GM21786 (cell line): Measurements from ENCODE around the gene PPP4R1.

Experiments used
- ATAC-seq: cut with Tn5 transposase; IDR thresholded peaks from one replicate; pipeline ENCODE4 v1.9.1; 2021; ENCODE audit not compliant: unreplicated experiment

Gene PPP4R1

DNA sequence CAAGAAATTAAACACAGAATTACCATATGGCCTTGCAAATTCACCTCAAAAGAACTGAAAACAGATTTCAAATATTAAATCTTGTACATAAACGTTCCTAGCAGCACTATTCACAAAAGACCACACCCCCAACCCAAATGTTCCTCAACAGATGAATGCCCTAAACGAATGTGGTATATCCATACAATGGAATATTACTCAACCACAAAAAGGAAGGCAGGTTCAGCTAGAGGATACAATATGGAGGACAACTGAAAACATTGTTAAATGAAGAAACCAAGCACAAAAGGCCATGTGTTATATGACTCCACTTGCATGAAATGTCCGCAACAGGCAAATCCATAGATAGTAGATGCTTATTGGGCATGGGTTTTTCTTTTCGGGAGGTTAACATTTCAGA, 61.7 kb downstream of the PPP4R1 start:
- no peak for ATAC-seq

DNA sequence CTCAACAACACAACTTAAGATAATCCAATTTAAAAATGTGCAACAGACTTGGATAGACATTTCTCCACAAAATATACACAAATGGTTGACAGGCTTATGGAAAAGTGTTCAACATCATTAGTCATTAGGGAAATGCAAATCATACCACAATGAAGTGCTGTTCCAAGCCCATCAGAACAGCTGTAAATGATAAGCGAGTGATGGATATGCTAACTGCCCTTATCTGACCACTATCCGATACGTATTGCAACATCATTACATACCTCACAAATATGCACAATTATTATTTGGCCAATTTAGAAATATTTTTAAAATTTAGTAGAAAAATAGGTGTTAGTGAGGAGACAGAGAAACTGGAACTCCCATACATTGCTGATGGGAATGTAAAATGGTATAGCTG, 62.2 kb downstream of the PPP4R1 start:
- no peak for ATAC-seq

DNA sequence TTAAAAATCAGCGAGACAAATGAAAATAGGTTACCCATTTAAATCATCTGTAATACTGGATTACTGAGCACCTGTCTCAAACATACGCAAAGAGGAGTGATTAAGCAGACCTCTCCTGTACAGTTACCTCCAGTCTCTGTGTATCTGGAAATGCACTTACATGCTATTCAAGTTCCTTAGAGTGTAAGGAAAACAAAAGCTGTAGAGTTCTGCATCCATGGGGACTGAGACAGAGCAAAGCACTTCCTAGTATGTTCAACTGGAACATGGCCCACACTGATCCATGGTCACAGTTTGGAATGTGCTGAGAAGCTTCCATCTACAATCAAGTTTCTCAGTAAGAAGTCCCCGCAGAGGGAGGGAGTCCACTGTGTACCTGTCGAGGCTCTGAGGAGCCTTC, 63.9 kb downstream of the PPP4R1 start:
- ATAC-seq, result no peak

DNA sequence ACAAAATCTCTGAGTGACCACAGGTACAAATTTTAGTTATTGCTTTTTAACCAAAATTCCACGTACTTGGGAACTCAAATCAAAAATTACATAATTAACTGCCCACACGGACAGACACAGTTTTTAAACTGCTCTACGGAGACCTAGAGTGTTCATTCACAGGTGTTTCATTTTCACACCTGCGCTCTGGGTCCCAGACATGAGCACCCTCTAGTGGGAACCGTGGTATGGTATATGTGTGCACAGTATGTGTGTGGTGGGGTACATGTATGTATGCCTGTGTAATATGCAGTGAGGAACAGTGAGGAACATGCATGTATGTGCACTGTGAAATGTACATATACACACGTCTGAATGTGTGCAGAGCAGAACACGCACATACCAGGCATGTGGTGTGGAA, 65.0 kb downstream of the PPP4R1 start:
- ATAC-seq, result no peak

- no peak for ATAC-seq
Measured at GRCh38 chr18:9547782-9548181, 66.6 kb downstream of the PPP4R1 start.

DNA sequence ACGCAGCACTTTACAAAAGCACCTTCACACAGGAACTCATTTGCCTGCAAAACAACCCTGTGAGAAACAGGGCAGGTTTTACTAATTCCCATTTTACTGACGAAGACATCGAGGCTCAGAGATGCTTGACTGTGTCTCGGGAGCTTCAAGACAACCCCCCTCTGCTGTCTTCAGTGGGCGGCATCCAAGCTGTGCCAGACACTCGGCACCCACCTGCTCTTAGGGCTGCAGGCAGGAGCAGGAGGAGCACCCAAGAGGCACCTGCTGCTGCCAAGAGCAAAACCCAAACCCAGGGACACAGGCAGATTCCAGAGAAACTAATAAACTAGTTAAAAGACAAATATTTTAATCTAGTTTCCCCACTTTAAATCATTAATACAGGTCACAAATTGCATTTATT, 67.9 kb downstream of the PPP4R1 start:
- no peak for ATAC-seq

- no peak for ATAC-seq
Measured at GRCh38 chr18:9545029-9545428, 69.3 kb downstream of the PPP4R1 start.

- ATAC-seq, result no peak
Measured at GRCh38 chr18:9542924-9543323, 71.4 kb downstream of the PPP4R1 start.

DNA sequence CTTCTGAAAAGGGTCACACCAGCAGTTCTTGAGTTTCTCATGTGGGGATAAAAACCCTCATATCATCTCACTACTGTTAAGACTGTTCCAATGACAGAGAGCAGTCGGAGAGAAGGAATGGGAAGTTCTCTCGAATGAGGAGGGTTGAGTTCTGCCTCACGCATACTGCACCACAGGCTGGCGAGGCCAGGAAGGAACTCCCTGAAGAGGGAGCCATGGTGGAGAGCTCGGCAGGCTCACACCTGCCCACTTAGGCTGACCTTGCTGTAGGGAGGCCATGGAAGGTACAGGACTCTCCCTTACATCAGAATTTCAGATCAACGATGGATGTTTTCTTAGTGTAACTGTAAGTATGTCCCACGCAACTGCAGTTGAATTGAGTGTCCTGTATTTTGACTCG, 74.4 kb downstream of the PPP4R1 start:
- no peak for ATAC-seq

- no peak for ATAC-seq
Measured at GRCh38 chr18:9539283-9539682, 75.1 kb downstream of the PPP4R1 start.

DNA sequence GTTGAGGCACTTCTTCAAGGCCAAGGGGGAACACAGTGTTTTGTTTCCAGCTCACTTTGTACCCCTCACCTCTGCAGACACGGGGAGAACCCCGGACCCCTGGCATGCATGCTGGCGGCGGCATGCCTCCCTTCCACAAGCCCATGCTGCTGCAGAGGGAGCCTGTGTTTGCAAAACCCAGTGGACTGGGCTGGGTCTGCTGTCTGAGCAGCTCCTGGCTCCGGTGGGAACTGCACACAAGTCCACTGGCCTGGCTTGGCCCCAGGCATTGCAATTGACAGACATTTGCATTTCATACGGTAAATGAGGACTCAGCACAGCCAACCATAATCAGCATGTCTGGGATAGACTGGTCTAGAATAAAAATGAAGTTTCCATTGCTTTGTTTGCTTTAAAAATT, 76.7 kb downstream of the PPP4R1 start:
- ATAC-seq, result no peak

GRCh38 chr18:9536354-9537152, 77.8 kb downstream of the PPP4R1 start:
- no peak for ATAC-seq

DNA sequence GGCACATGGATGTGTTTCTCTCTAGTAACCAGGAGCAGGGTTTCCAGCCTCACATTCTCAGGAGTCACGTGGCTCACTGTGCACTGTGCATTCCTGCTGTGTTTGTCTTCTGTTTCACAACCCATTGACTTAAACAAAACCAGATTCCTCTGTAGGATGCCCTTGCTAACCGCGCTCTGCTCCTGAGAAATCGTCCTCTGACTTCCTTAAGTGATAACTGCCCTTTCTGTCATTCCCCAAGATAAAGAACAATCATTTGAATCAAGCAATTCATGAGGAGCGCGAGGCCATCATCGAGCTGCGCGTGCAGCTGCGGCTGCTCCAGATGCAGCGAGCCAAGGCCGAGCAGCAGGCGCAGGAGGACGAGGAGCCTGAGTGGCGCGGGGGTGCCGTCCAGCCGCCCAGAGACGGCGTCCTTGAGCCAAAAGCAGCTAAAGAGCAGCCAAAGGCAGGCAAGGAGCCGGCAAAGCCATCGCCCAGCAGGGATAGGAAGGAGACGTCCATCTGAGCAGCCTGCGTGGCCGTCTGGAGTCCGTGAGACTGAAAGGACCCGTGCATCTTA, 78.8 kb downstream of the PPP4R1 start:
- ATAC-seq, result no peak

DNA sequence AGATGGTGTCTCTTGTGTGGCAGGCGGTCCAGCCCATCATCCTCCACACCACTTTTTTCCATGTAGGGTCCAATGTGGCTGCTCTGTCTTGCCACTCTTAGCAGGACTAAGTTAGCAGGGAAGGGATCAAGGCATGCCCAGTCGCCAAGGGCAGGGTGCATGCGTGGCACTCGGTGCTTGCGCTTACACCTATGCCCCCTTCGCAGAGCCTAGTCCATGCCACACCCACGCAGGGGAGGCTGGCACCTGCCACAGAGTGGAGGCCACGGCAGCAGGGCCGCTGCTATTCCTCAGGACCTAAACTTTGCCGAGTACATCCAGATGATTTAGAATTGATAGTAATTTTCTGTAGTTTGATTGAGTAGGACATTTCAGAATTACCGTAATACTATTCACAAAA, 79.5 kb downstream of the PPP4R1 start:
- no peak for ATAC-seq

GRCh38 chr18:9531791-9532410, 82.5 kb downstream of the PPP4R1 start:
- no peak for ATAC-seq

DNA sequence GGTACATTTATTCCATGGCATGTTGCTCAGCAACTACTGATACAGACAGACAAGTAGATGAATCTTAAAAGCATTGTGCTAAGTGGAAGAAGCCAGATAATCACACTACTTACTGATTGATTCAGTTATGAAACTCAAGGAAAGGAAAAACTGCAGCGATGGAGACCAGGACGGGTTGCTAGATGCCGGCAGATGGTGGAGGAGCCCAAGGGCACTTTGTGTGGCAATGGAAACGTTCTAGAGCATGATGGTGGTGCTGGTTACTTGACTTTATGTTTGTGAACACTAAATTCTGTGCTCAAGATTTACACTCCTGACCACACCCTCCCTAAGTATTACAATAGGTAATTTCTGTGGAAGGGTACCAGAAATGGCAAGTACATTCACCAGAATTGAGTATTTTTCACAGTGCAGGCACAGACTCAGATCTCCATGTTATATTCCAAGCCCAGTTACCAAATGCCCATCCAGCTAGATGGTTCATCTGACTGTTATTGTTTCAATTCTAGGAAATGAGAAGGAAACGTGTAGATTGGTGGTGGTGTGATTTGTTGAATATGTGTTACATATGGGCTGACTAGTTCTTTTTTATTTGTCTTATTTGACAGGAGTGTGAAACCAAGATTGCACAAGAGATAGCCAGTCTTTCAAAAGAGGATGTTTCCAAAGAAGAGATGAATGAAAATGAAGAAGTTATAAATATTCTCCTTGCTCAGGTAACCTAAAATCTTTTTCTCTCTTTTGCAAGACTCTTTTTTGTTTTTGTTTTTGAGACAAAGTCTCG, 83.9 kb downstream of the PPP4R1 start:
- no peak for ATAC-seq

DNA sequence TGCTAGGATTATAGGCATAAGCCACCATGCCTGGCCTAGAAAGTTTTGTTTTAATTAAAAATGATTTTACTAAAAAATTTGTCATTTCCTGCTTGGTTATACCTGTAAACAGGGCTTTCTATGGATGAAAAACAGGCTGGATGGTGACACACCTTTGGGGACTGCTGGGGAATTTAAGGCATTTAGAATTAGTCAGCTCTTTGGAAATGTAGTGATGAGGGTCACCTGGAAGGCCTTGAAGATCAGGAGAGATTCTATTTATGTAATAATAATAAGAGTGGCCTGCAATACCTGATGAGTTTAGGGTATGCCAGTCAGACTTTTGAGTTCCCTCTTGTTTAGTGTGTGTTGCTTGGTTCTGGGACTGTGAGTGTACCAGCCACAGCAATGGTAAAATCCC, 87.9 kb downstream of the PPP4R1 start:
- no peak for ATAC-seq

GRCh38 chr18:9522952-9523351, 91.4 kb downstream of the PPP4R1 start:
- ATAC-seq, result no peak

DNA sequence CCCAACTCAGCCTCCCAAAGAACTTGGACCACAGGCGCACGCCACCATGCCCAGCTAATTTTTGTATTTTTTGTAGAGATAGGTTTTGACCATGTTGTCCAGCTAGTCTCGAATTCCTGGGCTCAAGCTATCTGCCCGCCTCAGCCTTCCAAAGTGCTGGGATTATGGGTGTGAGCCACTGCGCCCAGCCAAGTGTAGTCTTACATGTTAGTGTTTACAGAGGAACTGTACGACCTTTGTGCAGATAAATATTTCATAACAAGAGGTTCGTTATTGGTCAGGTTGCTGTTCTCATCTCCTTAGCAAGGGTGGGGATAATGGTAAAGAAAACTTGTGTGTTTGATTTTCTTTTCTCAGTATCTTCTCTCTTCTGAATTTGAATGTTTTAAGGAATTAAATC, 92.6 kb downstream of the PPP4R1 start:
- ATAC-seq, result no peak

DNA sequence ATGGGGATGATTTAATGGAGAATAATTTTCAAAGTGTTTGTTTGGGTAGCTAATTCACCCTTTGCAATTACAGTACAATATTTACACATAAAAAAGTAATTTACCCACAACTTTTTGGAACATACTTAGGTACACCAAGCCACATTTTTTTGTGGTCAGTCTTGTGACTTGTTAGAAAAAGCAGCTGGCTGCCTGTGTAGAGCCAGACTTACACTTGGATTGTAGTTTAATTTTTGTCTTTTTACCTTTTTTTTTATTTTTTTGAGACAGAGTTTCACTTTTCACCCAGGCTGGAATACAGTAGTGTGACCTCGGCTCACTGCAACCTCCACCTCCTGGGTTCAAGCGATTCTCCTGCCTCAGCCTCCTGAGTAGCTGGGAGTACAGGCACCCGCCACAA, 93.7 kb downstream of the PPP4R1 start:
- ATAC-seq, result no peak

DNA sequence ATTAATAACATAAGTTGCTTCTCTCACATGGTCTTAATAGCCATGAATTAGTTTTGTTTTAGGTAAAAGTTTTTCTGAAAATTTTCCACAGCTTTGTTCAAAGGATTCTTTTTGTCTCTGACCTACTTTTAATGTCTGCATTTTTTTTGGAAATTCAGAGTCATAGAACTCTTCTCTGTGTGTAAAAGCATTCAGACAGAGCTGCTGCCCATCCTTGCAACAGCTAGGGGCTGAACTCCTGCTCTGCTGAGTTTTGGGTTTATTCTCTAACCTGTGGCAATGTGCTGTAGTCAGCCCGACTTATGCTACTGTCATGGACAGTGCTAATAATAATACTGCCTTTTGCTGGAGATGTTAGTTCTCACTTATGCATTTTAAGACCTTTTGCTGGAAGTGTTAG, 95.0 kb downstream of the PPP4R1 start:
- no peak for ATAC-seq

GRCh38 chr18:9517869-9518268, 96.5 kb downstream of the PPP4R1 start:
- ATAC-seq, result no peak
